Spleen (tissue), 11 donors: ENCODE measurements around the gene TIMM21. TPM values are rescaled to one million over a fixed set of nuclear protein-coding genes. Genes with fewer than 3 reads are reported as not detected.

ENCODE experiments used
- DNase-seq: peaks from one replicate; pipeline ENCODE4 v3.0.0-alpha.2; 2020
- H3K27ac ChIP-seq, 8 donors: fragments of 200-600 bp; sonication (generic) in 7 of 8; 1 replicate in 4 of 8; 2 replicates in 4 of 8; pipeline versions ENCODE4 v1.5.0 to v1.8.0; 2016 to 2021; ENCODE audit warnings: inconsistent platforms in 4 of 8, mild to moderate bottlenecking in 4 of 8, moderate library complexity in 1 of 8
- H3K27me3 ChIP-seq, 7 donors: fragments of 200-600 bp; sonication (generic) in 6 of 7; replicated peaks in 1 of 7; 1 replicate in 4 of 7; 2 replicates in 3 of 7; pipeline versions ENCODE4 v1.5.0 to v1.8.0; 2016 to 2021; ENCODE audit warnings: inconsistent platforms in 3 of 7, mild to moderate bottlenecking in 1 of 7
- H3K36me3 ChIP-seq, 6 donors: fragments of 200-600 bp; sonication (generic) in 5 of 6; 1 replicate in 4 of 6; 2 replicates in 2 of 6; pipeline versions ENCODE4 v1.5.0 to v1.8.0; 2016 to 2021; ENCODE audit warnings: inconsistent platforms in 2 of 6
- H3K4me1 ChIP-seq, 6 donors: fragments of 200-600 bp; sonication (generic) in 5 of 6; 1 replicate in 3 of 6; 2 replicates in 3 of 6; pipeline versions ENCODE4 v1.5.0 to v1.8.0; 2016 to 2021; ENCODE audit warnings: inconsistent platforms in 3 of 6
- H3K4me3 ChIP-seq, 8 donors: fragments of 200-600 bp; sonication (generic) in 7 of 8; 1 replicate in 4 of 8; 2 replicates in 4 of 8; pipeline versions ENCODE4 v1.5.0 to v1.8.0; 2016 to 2021; ENCODE audit warnings: inconsistent platforms in 4 of 8, mild to moderate bottlenecking in 4 of 8, moderate library complexity in 2 of 8
- H3K9me3 ChIP-seq, 8 donors: fragments of 200-600 bp; sonication (generic) in 7 of 8; 1 replicate in 4 of 8; 2 replicates in 4 of 8; pipeline versions ENCODE4 v1.5.0 to v1.8.0; 2016 to 2021; ENCODE audit warnings: inconsistent platforms in 4 of 8
- CTCF ChIP-seq, 11 experiments: fragments of 200-600 bp in 7 of 11; fragments of 450-650 bp in 4 of 11; sonication (generic) in 4 of 11; IDR thresholded peaks in 8 of 11; conservative IDR thresholded peaks in 3 of 11; 1 replicate in 7 of 11; 2 replicates in 4 of 11; pipeline versions ENCODE4 v1.4.0 to v1.8.0; 2016 to 2021; ENCODE audit warnings: antibody characterized with exemption in 11 of 11, inconsistent platforms in 4 of 11, mild to moderate bottlenecking in 1 of 11
- POLR2A ChIP-seq, 3 donors: fragments of 450-650 bp; IDR thresholded peaks; one replicate each; pipeline ENCODE4 v1.5.1; 2017; ENCODE audit warnings: antibody characterized with exemption in 3 of 3, mild to moderate bottlenecking in 1 of 3
- POLR2AphosphoS5 ChIP-seq, 3 donors: sonication (generic); formaldehyde crosslinking; IDR thresholded peaks; one replicate each; pipeline ENCODE4 v1.5.1; 2017; ENCODE audit warnings: antibody characterized with exemption in 3 of 3
- WGBS, 5 donors: extraction: QIAGEN DNeasy Blood & Tissue Kit in 3 of 5; methylation state at CpG; one replicate each; pipeline versions ENCODE4 v1.1.5 to v1.1.7; 2013 to 2018; 5-methylcytosine and 5-hydroxymethylcytosine counted together
- intact Hi-C: fragments of 100-400 bp; cut with DNase I; formaldehyde crosslinking; loops from one replicate; pipeline ENCODE4 v1.15.0; 2023; ENCODE audit warnings: low total_unique reads
- polyA plus RNA-seq, 3 donors: library from polyadenylated mRNA; stranded (reverse); fragments of 200-250 nt; gene quantifications; one replicate each; pipeline ENCODE4 v1.2.1, GENCODE V29; 2013
- total RNA-seq, 7 donors: library from RNA; depleted of rRNA in 3 of 7; stranded (reverse); fragments of >200 nt in 3 of 7; fragmentation: NEBNext Ultra II Directional in 4 of 7; extraction: Animal tissue kit (Norgen Biotek cat#: 25700) in 4 of 7; gene quantifications; one replicate each; pipeline versions ENCODE4 v1.1.0 to v1.2.1, GENCODE V29; 2016 to 2021
- donor health status: healthy with polysubstance abuse.
- donor health status: DM: no; HTN: no; CAD: no; lungs with moderate emphysema.
- donor health status: DM: no; HTN: no; CAD: no.
- donor health status: Bipolar disorder and iron deficiency.
- donor health status: healthy.
- donor health status: DM: no; HTN: no; CAD: no.
- donor health status: DM: yes; HTN: yes; CAD: no.

The TIMM21 gene
- total and polyA plus RNA-seq, 10 donors, result 13.5 to 34.7 (median 22.9) TPM

- H3K4me3 ChIP-seq, result no peak overlapping the region
- intact Hi-C loops, result loop anchor here (5.0 kb wide), 2 partner anchors 144 to 354 kb away; no protein-coding TSS in a partner anchor
- H3K27me3 ChIP-seq, result peaks cover 0 to 4% (median 0%) of the 10 kb centered on the region in 7 donors
- 74 to 92% (median 81%) methylated on average over 2 to 3 of the region's 3 CpGs for WGBS, 5 donors
- H3K27ac ChIP-seq, result no peak overlapping the region
- peaks cover 0 to 20% (median 5%) of the 10 kb centered on the region in 6 donors for H3K4me1 ChIP-seq
- TF ChIP-seq POLR2AphosphoS5 (IDR thresholded peaks at IDR 0.05) (peak in 1 of 3 donors; percentile 61), POLR2A (IDR thresholded peaks at IDR 0.05) (no peak)
- peak; percentile 77 for DNase-seq
- H3K9me3 ChIP-seq, result no peaks in the 10 kb centered on the region
- H3K36me3 ChIP-seq, result no peaks in the 10 kb centered on the region
Observed at GRCh38 chr18:74198453-74198852, 50.1 kb downstream of the TIMM21 start.

- TF ChIP-seq CTCF (IDR thresholded peaks at IDR 0.05 in 8 of 11, conservative IDR thresholded peaks at IDR 0.05 in 3 of 11) (no peak), POLR2A (IDR thresholded peaks at IDR 0.05) (no peak), POLR2AphosphoS5 (IDR thresholded peaks at IDR 0.05) (no peak)
- Histone ChIP-seq H3K36me3 (no peaks in the 10 kb centered on the region), H3K9me3 (no peaks in the 10 kb centered on the region), H3K27ac (no peak overlapping the region), H3K4me3 (no peak overlapping the region), H3K4me1 (peaks cover 0 to 20% (median 5%) of the 10 kb centered on the region in 6 donors), H3K27me3 (no peaks in the 10 kb centered on the region)
- 62 to 70% (median 68%) methylated on average over 11 to 17 of the region's 17 CpGs for WGBS, 5 donors
- no peak for DNase-seq
- intact Hi-C loops, result no loop called here
Observed at GRCh38 chr18:74200780-74201179, 52.5 kb downstream of the TIMM21 start.

- WGBS, 5 donors, result 54 to 67% (median 59%) methylated on average over 7 of the region's 7 CpGs
- H3K36me3 ChIP-seq, result no peaks in the 10 kb centered on the region
- no peaks in the 10 kb centered on the region for H3K9me3 ChIP-seq
- DNase-seq, result no peak
- intact Hi-C loops, result no loop called here
- H3K27ac ChIP-seq, result no peak overlapping the region
- H3K4me1 ChIP-seq, result no peaks in the 10 kb centered on the region
- H3K4me3 ChIP-seq, result no peak overlapping the region
- H3K27me3 ChIP-seq, result no peaks in the 10 kb centered on the region
- TF ChIP-seq POLR2A (IDR thresholded peaks at IDR 0.05) (no peak), CTCF (IDR thresholded peaks at IDR 0.05 in 8 of 11, conservative IDR thresholded peaks at IDR 0.05 in 3 of 11) (no peak), POLR2AphosphoS5 (IDR thresholded peaks at IDR 0.05) (no peak)
Observed at GRCh38 chr18:74203811-74204210, 55.5 kb downstream of the TIMM21 start.

- intact Hi-C loops, result no loop called here
- no peak for DNase-seq
Observed at GRCh38 chr18:74204526-74205152, 56.3 kb downstream of the TIMM21 start.

More at GRCh38 chr18:74204526-74205152, 56.3 kb downstream of the TIMM21 start:
- Histone ChIP-seq H3K36me3 (no peaks in the 10 kb centered on the region), H3K27me3 (no peaks in the 10 kb centered on the region), H3K9me3 (no peaks in the 10 kb centered on the region), H3K4me1 (no peaks in the 10 kb centered on the region), H3K4me3 (no peak overlapping the region), H3K27ac (no peak overlapping the region)
- TF ChIP-seq CTCF (IDR thresholded peaks at IDR 0.05 in 8 of 11, conservative IDR thresholded peaks at IDR 0.05 in 3 of 11), result no peak
- no peak for TF ChIP-seq POLR2AphosphoS5 (IDR thresholded peaks at IDR 0.05)
- no peak for TF ChIP-seq POLR2A (IDR thresholded peaks at IDR 0.05)
- WGBS, 5 donors, result 62 to 90% (median 85%) methylated on average over 5 of the region's 5 CpGs

Other genes starting within 250 kb of the TIMM21 start
- 1 to 10 TPM in 2 of 7 donors, under 1 TPM in 5; 0.28 to 1.3 (median 0.77) TPM for gene FBXO15, start 689 bp upstream of the TIMM21 start, total RNA-seq
- 1 to 10 TPM; 2.5 to 3.5 (median 3.3) TPM for gene FBXO15, start 689 bp upstream of the TIMM21 start, polyA plus RNA-seq
- 100 to 1,000 TPM in 4 of 7 donors, 10 to 100 TPM in 3; 54.6 to 135 (median 115) TPM for gene CYB5A, start 143.4 kb downstream of the TIMM21 start, total RNA-seq
- gene CYB5A, start 143.4 kb downstream of the TIMM21 start, polyA plus RNA-seq, result 100 to 1,000 TPM in 2 of 3 donors, 10 to 100 TPM in 1; 77.9 to 137 (median 107) TPM
- under 1 TPM in 3 of 7 donors, not detected in 4; 0.13 to 0.18 (median 0.14) TPM for gene C18orf63, start 167.3 kb downstream of the TIMM21 start, total RNA-seq
- under 1 TPM in 1 of 3 donors, not detected in 2; 0.02 TPM for gene C18orf63, start 167.3 kb downstream of the TIMM21 start, polyA plus RNA-seq